ENCODE measurements around the gene ARHGAP31. TPM values are rescaled to one million over a fixed set of nuclear protein-coding genes. Genes with fewer than 3 reads are reported as not detected.

The ARHGAP31 gene
- total and polyA plus RNA-seq, 2 of the 8 experiments (the other 6 are each of a cell fraction or from before 2014, with no cell fraction given) = 1.1 to 7.6 TPM

GRCh38 chr3:119347036-119347435, 52.9 kb downstream of the ARHGAP31 start (continued):
- TF ChIP-seq, protein P1, sequence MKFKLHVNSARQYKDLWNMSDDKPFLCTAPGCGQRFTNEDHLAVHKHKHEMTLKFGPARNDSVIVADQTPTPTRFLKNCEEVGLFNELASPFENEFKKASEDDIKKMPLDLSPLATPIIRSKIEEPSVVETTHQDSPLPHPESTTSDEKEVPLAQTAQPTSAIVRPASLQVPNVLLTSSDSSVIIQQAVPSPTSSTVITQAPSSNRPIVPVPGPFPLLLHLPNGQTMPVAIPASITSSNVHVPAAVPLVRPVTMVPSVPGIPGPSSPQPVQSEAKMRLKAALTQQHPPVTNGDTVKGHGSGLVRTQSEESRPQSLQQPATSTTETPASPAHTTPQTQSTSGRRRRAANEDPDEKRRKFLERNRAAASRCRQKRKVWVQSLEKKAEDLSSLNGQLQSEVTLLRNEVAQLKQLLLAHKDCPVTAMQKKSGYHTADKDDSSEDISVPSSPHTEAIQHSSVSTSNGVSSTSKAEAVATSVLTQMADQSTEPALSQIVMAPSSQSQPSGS (IDR thresholded peaks at IDR 0.05; ENCODE audit: low read length) = no peak
- TF ChIP-seq RFX5 (IDR thresholded peaks at IDR 0.05; ENCODE audit: borderline replicate concordance, low read depth, low read length) = no peak
- TF ChIP-seq FOSL1 (IDR thresholded peaks at IDR 0.05; ENCODE audit: insufficient read depth, low read depth, low read length) = no peak
- no peak for TF ChIP-seq MAFK (IDR thresholded peaks at IDR 0.05; ENCODE audit: low read depth, low read length)
- TF ChIP-seq TCF12 (IDR thresholded peaks at IDR 0.05; ENCODE audit: low read depth, low read length) = no peak
- no peak for TF ChIP-seq CREB1 (IDR thresholded peaks at IDR 0.05)
- TF ChIP-seq EP300 (IDR thresholded peaks at IDR 0.05; ENCODE audit: borderline replicate concordance in 1 of 2, low read depth in 2 of 2, low read length in 2 of 2) = no peak
- TF ChIP-seq NRF1 (IDR thresholded peaks at IDR 0.05; ENCODE audit: low read depth, low read length) = no peak

All from H1 (cell line).